ENCODE data around the gene SLC16A9.

DNA sequence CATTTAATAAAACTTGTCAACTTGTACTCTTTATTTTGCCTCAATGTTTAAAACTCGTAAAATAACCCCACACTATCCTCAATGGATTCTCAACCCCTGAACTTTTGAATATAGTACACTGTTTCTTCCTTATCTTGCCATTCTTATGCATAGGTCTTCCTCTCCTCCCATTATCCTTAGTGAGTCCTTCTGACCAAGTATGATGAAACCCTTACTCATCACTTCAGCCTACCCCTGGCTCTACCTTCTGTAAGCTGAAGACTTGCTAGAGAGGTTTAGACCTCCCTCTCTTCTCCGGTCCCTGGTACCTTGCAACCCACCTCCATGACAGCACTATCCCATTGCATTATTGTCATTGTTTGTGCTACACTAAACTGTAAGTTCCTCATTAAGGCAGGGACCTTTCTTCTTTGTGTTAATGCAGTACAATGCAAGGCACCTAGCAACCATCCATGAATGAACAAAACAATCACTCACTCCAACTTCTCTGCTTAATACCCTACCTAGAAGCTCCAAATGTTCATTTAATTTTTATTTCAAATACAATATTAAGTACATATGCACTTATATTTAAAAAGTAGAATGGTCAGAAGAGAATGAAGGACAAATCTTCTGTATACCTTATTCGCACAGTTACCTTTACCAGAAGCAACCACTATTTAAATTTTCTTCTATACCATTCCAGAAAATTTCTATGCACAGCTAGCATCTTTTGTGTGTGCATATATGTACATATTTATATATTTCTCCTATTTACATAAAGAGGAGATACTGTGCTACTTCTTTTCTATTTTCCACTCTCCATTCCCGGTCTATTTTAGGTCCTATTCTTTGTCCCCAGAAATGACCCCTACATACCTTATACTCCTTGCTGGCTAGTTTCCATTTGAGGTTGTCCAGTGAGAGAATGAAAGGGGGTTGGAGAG lies 77.5 kb downstream of the SLC16A9 start:
- TF ChIP-seq, protein P1, sequence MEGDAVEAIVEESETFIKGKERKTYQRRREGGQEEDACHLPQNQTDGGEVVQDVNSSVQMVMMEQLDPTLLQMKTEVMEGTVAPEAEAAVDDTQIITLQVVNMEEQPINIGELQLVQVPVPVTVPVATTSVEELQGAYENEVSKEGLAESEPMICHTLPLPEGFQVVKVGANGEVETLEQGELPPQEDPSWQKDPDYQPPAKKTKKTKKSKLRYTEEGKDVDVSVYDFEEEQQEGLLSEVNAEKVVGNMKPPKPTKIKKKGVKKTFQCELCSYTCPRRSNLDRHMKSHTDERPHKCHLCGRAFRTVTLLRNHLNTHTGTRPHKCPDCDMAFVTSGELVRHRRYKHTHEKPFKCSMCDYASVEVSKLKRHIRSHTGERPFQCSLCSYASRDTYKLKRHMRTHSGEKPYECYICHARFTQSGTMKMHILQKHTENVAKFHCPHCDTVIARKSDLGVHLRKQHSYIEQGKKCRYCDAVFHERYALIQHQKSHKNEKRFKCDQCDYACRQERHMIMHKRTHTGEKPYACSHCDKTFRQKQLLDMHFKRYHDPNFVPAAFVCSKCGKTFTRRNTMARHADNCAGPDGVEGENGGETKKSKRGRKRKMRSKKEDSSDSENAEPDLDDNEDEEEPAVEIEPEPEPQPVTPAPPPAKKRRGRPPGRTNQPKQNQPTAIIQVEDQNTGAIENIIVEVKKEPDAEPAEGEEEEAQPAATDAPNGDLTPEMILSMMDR (IDR thresholded peaks at IDR 0.05 in 8 of 11, conservative IDR thresholded peaks at IDR 0.05 in 3 of 11), result no peak
- TF ChIP-seq POLR2A (IDR thresholded peaks at IDR 0.05) (no peak), POLR2AphosphoS5 (IDR thresholded peaks at IDR 0.05) (no peak)

Data from spleen (tissue), 7 donors.